Left cardiac atrium (tissue), 4 donors: Measurements from ENCODE around the gene SIM1. TPM values are rescaled to one million over a fixed set of nuclear protein-coding genes. Genes with fewer than 3 reads are reported as not detected.

Source experiments
- ATAC-seq, 2 donors: fragments of 200-7000 bp; cut with Tn5 transposase; one replicate each; pipeline ENCODE4 v1.9.1; 2020; ENCODE audit warnings: mild to moderate bottlenecking in 2 of 2, moderate library complexity in 2 of 2
- DNase-seq: peaks from one replicate; pipeline ENCODE4 v3.0.0-alpha.2; 2020
- intact Hi-C, 2 donors: fragments of 100-400 bp; cut with DNase I; formaldehyde crosslinking; loops; one replicate each; pipeline versions ENCODE4 v1.14.1 to v1.15.1; 2022 to 2023
- total RNA-seq, 2 donors: library from RNA; stranded (reverse); fragmentation: NEBNext Ultra II Directional; extraction: Animal tissue kit (Norgen Biotek cat#: 25700); gene quantifications; one replicate each; pipeline ENCODE4 v1.2.1, GENCODE V29; 2021
- donor health status: DM: no; HTN: yes; CAD: no.
- donor health status: DM: no; HTN: yes; CAD: no; lungs with severe emphysema.
- donor health status: DM: yes; HTN: yes; CAD: no.
- donor health status: Dilated cardiomyopathy.

Gene SIM1
- total RNA-seq, 2 donors from 2014 or later: not detected

GRCh38 chr6:100446115-100447080, 18.3 kb downstream of the SIM1 start:
- DNase-seq (no peak), ATAC-seq (no peak)
- intact Hi-C loops: no loop called here

- ATAC-seq (no peak), DNase-seq (no peak)
- intact Hi-C loops: no loop called here
Measured at GRCh38 chr6:100445512-100445911, 19.2 kb downstream of the SIM1 start.

- no peak for ATAC-seq
- intact Hi-C loops: no loop called here
- DNase-seq: no peak
Measured at GRCh38 chr6:100440935-100441334, 23.8 kb downstream of the SIM1 start.

- DNase-seq: no peak
- intact Hi-C loops: no loop called here
- ATAC-seq: no peak
Measured at GRCh38 chr6:100435299-100435698, 29.4 kb downstream of the SIM1 start.

GRCh38 chr6:100433726-100434435, 30.8 kb downstream of the SIM1 start:
- intact Hi-C loops: no loop called here
- no peak for ATAC-seq

GRCh38 chr6:100432136-100432535, 32.6 kb downstream of the SIM1 start:
- ATAC-seq: no peak
- intact Hi-C loops: no loop called here

More at GRCh38 chr6:100433726-100434435, 30.8 kb downstream of the SIM1 start:
- no peak for DNase-seq

GRCh38 chr6:100430962-100431361, 33.8 kb downstream of the SIM1 start:
- intact Hi-C loops: no loop called here
- ATAC-seq (no peak), DNase-seq (no peak)

More at GRCh38 chr6:100432136-100432535, 32.6 kb downstream of the SIM1 start:
- no peak for DNase-seq

GRCh38 chr6:100427452-100427851, 37.3 kb downstream of the SIM1 start:
- ATAC-seq (no peak), DNase-seq (no peak)

GRCh38 chr6:100426744-100427338, 37.9 kb downstream of the SIM1 start:
- DNase-seq (no peak), ATAC-seq (no peak)
- intact Hi-C loops: no loop called here

More at GRCh38 chr6:100427452-100427851, 37.3 kb downstream of the SIM1 start:
- intact Hi-C loops: no loop called here

- DNase-seq: no peak
- no peak for ATAC-seq
- intact Hi-C loops: no loop called here
Measured at GRCh38 chr6:100426241-100426640, 38.5 kb downstream of the SIM1 start.

GRCh38 chr6:100420711-100421110, 44.0 kb downstream of the SIM1 start:
- ATAC-seq: no peak
- intact Hi-C loops: no loop called here
- no peak for DNase-seq

GRCh38 chr6:100417036-100417435, 47.7 kb downstream of the SIM1 start:
- DNase-seq (no peak), ATAC-seq (no peak)
- intact Hi-C loops: no loop called here

GRCh38 chr6:100415768-100416167, 49.0 kb downstream of the SIM1 start:
- intact Hi-C loops: no loop called here
- DNase-seq (no peak), ATAC-seq (no peak)

- ATAC-seq (no peak), DNase-seq (no peak)
- intact Hi-C loops: no loop called here
Measured at GRCh38 chr6:100412872-100413271, 51.8 kb downstream of the SIM1 start.

- intact Hi-C loops: no loop called here
- ATAC-seq (no peak), DNase-seq (no peak)
Measured at GRCh38 chr6:100404051-100404450, 60.7 kb downstream of the SIM1 start.

- intact Hi-C loops: no loop called here
- DNase-seq (no peak), ATAC-seq (no peak)
Measured at GRCh38 chr6:100393493-100393892, 71.2 kb downstream of the SIM1 start.

- intact Hi-C loops: no loop called here
- no peak for ATAC-seq
- no peak for DNase-seq
Measured at GRCh38 chr6:100392423-100392822, 72.3 kb downstream of the SIM1 start.

- DNase-seq (no peak), ATAC-seq (no peak)
- intact Hi-C loops: no loop called here
Measured at GRCh38 chr6:100388868-100389519, 75.7 kb downstream of the SIM1 start.

- intact Hi-C loops: no loop called here
- ATAC-seq (no peak), DNase-seq (no peak)
Measured at GRCh38 chr6:100382767-100383195, 81.9 kb downstream of the SIM1 start.
